ENCODE results near the gene SARDH.
A peak's percentile ranks its signal among the peaks of the same experiment; 100 is the strongest.

The SARDH gene

GRCh38 chr9:133733421-133733795 lies 4.7 kb downstream of the SARDH start:
- DNase-seq: no peak

GRCh38 chr9:133732639-133733408 lies 5.3 kb downstream of the SARDH start:
- no peak for DNase-seq

- peak in 3 of 4 experiments; percentile 16 to 32 (median 28) for DNase-seq
Measured at GRCh38 chr9:133731876-133732638, 6.1 kb downstream of the SARDH start.

GRCh38 chr9:133730994-133731715 lies 7.0 kb downstream of the SARDH start:
- no peak for DNase-seq

- DNase-seq: no peak
Measured at GRCh38 chr9:133729617-133730281, 8.4 kb downstream of the SARDH start.

DNA sequence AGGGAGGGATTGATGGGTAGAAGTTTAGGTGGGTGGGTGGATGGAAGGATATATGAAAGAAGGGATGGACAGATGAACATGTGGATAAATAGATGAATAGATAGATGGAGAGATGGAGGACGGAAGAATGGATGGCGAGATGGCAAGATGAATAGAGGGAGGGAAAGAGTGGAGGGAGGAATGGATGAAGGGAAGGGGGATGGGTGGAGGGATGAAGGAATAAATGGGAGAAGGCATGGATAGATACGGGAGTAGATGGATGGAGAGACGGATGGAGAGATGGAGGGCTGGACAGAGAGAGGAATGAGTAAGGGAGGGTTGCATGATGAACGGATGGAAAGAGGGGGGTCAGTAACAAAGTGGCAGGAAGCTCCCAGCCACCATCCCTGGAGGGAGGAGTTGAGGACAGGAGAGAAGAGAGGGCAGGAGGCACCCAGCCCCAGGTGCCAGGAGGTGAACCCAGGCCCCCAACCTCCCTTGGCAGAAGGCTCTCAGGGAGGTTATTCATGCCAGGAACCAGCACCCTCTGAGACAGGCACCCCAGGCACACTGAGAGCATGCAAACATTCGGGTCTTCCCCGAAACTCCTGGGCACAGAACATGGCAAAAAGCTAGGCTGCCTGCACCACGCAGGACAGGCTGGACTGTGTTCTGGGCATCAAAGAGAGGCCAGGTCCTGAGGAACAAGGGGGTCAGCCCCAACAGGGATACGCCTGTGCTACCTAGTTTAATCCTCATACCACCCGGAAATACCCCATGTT lies 9.1 kb downstream of the SARDH start:
- no peak for DNase-seq

DNA sequence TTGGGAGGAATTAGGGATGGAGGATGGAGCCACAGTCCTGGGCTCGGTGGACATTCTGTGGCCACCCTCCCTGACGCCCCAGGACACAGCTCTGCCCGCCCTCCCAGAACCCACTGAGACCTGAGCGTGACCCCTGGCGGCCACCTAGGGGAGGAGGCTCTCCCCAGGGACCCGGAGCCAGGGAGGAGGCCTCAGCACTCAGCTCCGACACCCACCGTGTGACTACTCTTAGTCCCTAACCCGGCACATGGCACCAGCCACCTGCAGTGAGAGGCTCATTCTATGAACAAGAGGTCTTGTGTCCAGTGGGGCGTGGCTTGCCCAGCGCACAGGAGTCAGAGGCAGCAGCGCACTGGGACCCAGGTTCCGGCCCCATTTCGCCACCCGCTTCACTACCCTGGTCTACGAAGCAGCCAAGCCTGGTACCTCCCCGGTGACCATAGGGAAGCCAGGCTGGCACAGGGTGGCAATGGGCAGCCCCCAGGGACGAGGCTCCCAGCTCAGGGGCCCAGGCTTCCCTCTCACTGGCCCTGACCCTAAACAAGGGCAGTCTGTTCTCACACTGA lies 10.2 kb downstream of the SARDH start:
- DNase-seq: no peak

DNA sequence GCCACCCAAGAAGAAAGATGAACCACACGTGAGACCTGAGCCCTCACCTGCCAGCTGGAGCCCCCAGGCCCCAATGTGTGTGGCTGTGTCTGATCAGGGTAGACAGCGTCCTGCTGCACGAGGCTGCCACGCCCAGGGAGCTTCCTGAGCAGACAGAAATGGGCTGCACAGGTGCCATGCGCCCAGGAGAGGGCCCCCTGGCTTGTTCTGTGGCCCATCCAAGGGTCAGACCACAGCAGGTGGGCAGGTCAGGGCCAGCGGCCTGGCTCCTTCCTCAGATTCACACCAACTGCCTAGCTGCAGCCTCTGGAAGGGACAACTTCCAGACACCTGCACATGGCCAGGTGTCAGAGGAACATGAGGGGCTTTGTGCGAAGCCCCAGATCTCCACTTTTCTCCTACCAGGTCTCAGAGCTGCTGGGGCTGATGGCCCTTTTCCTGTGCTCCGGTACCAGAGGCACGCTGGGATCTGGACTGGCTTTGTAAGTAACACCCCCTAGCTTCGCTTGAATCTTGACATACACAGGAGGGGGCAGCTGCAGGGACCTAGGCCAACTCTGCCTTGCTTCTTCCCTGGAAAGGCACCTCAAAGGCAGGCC lies 10.8 kb downstream of the SARDH start:
- no peak for DNase-seq

DNA sequence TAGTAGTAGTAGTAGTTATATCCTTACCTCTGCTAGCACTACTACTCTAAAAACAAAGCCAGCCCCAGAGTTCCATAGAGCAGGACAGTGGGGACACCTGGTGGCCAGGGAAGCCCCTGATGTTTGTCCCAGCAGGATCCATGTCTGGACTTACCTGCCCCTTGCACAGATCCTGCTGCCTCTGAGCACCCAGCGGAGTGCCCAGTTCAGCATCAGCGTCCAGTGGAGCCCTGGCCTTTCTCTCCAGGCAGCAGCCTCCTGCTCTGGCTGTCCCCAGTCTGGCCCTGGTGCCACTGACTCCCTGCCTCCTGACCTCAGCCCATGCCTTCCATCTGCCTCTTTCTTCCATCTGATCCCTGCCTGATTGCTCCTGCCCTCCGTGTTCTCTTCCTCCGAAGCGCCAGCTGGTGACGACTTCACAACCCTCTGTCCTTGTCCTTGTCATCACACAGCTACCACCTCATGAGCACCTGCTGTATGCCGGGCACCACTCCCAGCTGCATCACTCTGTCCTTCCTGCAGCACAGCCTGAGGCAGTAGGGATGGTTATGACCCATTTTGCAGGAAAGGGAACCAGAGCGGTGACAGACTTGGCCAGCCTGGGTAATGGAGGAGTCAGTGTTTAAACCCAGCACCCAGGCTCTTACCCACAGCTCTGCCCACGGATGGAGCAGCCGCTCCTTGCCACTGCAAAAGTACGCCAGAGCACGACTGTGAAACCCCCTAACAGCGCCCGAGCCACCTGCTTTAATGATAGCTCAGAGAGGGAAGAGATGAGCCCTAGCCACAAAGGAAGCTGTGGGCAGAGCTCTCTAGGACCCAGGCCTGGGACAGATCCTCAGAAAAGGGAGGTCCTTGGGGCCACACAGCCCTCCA lies 11.5 kb downstream of the SARDH start:
- DNase-seq: peak; percentile 19 to 57 (median 39)

- DNase-seq: peak in 1 of 4 experiments; percentile 1
Measured at GRCh38 chr9:133725886-133726285, 12.3 kb downstream of the SARDH start.

- no peak for DNase-seq
Measured at GRCh38 chr9:133718563-133719315, 19.4 kb downstream of the SARDH start.

DNA sequence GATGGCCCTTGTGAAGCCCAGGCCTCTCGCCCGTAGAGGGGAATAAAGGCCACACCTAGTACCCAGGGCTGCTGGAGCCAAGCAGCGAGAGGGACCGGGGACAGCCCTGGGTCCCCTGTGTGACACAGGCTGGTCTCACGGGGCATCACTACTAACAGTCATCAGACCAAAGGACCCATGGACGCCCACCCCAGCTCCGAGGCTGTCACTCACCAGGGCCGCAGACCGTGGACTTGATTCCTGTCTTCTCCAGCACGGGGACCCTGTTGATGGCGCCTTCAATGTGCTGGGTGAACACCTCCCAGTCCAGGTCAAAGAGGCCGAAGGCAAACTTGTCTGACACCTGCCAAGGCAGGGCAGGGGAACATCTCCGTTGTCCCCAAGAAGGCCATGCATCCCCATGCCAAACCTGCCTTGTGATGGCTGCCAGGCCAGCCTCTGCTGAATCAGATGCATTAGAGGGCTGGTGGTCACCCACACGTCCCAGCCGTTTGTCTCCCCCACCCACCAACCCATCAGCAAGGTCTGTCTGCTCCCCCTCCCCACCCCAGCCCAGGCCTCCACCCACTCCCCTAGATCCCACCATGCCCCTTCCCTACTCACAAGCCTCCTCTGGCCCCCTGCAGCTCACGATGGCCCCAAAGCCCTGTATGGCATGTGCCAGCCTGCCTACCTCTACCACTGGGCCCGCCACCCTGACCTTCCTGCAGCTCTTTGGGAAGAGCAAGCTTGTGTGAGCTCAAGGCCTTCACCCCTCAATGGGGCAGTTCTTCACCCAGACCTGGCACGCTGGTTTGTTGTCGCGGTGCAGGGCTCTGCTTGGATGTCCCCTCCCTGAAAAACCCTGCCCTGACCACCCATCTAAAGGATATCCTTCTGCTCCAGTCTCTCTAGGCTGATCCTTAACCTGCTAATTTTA lies 20.8 kb downstream of the SARDH start:
- no peak for DNase-seq

DNA sequence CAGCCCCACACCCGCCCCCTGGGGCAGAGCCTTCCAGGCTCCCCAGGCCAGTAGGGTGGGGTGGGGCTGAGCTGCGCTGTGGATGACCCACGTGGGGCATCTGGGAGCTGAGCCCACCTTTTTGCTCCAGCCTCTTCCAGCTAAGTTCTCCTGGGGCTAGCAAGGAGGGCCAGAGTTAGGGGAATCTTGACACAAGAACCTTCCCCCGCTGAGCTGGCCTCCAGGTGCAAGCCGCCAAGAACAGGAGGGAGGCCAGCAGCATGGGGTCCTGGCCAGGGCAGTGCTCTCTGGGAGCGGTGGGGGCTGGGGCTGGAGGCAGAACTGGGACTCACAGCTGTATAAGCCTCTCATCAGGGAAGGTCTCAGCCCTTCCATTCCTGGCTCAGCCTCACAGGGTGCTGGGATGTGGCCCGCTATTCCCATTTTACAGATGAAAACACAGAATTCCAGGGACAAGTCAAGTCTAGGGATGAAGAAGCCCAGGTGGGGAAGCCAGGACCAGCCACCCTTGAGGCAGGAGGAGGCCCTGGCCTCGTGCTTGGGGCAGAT lies 21.5 kb downstream of the SARDH start:
- no peak for DNase-seq

GRCh38 chr9:133715866-133716563 lies 22.1 kb downstream of the SARDH start:
- DNase-seq: peak in 2 of 4 experiments; percentile 23 to 26

DNA sequence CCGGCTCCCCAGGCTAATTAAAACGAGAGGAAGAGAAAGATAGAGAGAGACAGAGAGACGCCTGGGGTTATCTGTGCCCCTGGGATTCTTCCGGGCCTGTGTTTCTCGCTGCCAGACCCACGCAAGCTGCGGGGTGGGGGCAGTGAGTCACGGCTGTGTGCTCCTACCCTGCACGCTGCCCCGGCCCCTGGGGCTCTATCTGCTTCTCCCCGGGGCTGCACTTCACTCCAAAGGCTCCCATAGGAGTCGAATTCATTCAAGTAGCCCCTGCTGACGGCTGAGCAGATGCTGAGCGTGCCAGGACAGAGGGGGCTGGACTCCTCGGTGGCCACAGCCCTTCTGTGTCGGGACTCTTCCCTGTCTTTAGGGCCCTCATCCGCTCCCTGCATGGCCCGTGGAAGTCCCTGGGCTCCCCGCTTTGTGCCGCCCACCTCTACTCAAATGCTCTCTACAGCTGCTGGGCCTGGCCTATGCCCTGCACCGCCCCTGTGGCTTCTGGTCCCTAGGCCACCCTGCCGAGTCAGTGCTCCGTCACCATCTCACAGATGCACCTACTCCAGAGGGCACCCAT lies 22.8 kb downstream of the SARDH start:
- no peak for DNase-seq

GRCh38 chr9:133714606-133715294 lies 23.4 kb downstream of the SARDH start:
- DNase-seq: no peak
